ENCODE results near the gene RAX2. TPM values are rescaled to one million over a fixed set of nuclear protein-coding genes. Genes with fewer than 3 reads are reported as not detected.

Gene RAX2
- total and polyA plus RNA-seq, 2 donors (not counting 3 experiments of a cell fraction or from before 2014, with no cell fraction given) = not detected

DNA sequence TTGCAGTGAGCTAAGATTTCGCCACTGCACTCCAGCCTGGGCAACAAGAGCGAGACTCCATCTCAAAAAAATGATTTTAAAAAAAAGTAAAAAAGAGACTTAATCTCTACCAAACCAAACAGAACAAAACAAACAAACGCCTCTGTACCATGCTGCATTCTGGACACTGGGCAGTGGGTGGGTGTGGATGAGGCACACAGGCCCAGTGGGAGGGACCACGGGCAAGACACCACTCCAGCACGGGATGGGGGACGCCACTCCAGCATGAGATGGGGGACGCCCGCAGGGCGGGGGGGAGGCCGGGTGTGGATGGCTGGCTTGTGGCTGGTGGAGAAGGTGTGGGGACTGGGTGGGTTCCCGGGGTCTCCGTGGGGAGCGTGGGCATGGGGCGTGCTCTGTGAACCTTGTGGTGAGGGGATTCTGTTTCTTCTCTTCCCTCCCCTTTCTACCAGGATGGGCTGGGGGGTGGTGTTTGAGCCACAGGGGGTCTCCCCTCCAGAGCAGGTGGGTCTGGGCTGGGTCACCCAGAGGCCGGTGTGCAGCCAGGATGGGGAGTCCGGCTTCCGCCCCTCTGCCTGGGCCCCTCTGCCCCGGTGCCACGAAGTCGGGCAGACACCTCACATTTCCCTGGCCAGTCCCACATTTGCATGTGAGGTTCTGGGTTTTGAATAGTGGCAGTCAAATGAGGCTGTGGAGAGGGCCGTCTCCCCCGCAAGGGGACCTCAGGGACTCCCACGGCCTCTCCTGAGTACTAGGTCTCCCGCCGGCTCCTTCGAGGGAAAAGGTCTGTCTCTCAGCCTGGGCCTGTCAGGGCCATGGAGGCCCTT is 38.1 kb upstream of the RAX2 start:
- H3K4me3 ChIP-seq (replicated peaks in 1 of 3; ENCODE audit: insufficient read depth in 1 of 3, low read depth in 1 of 3, low read length in 3 of 3) = no peak overlapping the region
- no peaks in the 10 kb centered on the region for H3K9me1 ChIP-seq (replicated peaks; ENCODE audit: control insufficient read depth, extremely low read depth, insufficient read depth, low read length)
- no peaks in the 10 kb centered on the region for H3K9me3 ChIP-seq (replicated peaks; ENCODE audit: control insufficient read depth, insufficient read depth, low read length)
- H3K79me2 ChIP-seq (ENCODE audit: control insufficient read depth, insufficient read depth, low read length) = no peaks in the 10 kb centered on the region
- DNase-seq (ENCODE audit: low read depth, low spot score) (no peak), FAIRE-seq (no peak)
- H3K27ac ChIP-seq (ENCODE audit: insufficient read depth, low read depth, low read length) = no peak overlapping the region
- POLR2A ChIA-PET = no interaction called here
- TF ChIP-seq POLR2AphosphoS5 (IDR thresholded peaks at IDR 0.05; ENCODE audit: insufficient read depth, low read depth, low read length) = no peak
- TF ChIP-seq GATA2 (IDR thresholded peaks at IDR 0.05; ENCODE audit: insufficient read depth, insufficient read length, low read depth, low read length) = no peak
- no peak for TF ChIP-seq MYC (IDR thresholded peaks at IDR 0.05; ENCODE audit: low read depth, low read length)
- TF ChIP-seq, protein P1, sequence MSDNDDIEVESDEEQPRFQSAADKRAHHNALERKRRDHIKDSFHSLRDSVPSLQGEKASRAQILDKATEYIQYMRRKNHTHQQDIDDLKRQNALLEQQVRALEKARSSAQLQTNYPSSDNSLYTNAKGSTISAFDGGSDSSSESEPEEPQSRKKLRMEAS (IDR thresholded peaks at IDR 0.05; ENCODE audit: insufficient read depth, insufficient read length) = no peak
- no peak for TF ChIP-seq POLR2A (IDR thresholded peaks at IDR 0.05; ENCODE audit: low read depth, low read length)
- TF ChIP-seq FOS (IDR thresholded peaks at IDR 0.05; ENCODE audit: borderline replicate concordance, insufficient read depth, low read length) = no peak
- no peak for TF ChIP-seq CTCF (IDR thresholded peaks at IDR 0.05; ENCODE audit: extremely low read depth in 1 of 2, insufficient read depth in 1 of 2, low read depth in 1 of 2, low read length in 2 of 2)
- no peak for TF ChIP-seq JUN (IDR thresholded peaks at IDR 0.05; ENCODE audit: borderline replicate concordance, insufficient read depth, insufficient read length, low read depth)
- no peak for TF ChIP-seq EZH2 (IDR thresholded peaks at IDR 0.05; ENCODE audit: borderline replicate concordance, low read depth, low read length, severe bottlenecking)
- intact Hi-C loops (cut with micrococcal nuclease) (no loop called here), dilution Hi-C loops (cut with MboI; ENCODE audit: extremely low pct_ligation_motif_present, low sequenced_read_pairs) (no loop called here)
- H3K27me3 ChIP-seq (ENCODE audit: control insufficient read depth in 2 of 2, insufficient read depth in 2 of 2, low read length in 2 of 2) = no peaks in the 10 kb centered on the region
- CTCF ChIA-PET = interaction anchor here (0.6 to 3.8 kb wide), 3 partner anchors 12 to 39 kb away, joined by 4 to 22 read pairs (median 6); no protein-coding TSS in a partner anchor
- no peak overlapping the region for H3K9ac ChIP-seq (replicated peaks; ENCODE audit: extremely low read depth, insufficient read depth, low read length)
- H4K20me1 ChIP-seq (replicated peaks; ENCODE audit: control insufficient read depth, extremely low read depth, insufficient read depth, low read length) = no peaks in the 10 kb centered on the region
- no TSS peak for BruUV-seq (replicated peaks)
- H3K4me1 ChIP-seq (ENCODE audit: control insufficient read depth, extremely low read depth, insufficient read depth, low read length) = no peaks in the 10 kb centered on the region
- H3K36me3 ChIP-seq (ENCODE audit: control insufficient read depth in 2 of 2, extremely low read depth in 1 of 2, insufficient read depth in 2 of 2, low read length in 2 of 2) = no peaks in the 10 kb centered on the region
- H3K4me2 ChIP-seq (ENCODE audit: insufficient read depth, low read length) = no peak overlapping the region
- no peak overlapping the region for H2AFZ ChIP-seq (ENCODE audit: low read depth, low read length)
